CD14-positive monocyte (primary cell): Measurements from ENCODE around the gene CELF2. TPM values are rescaled to one million over a fixed set of nuclear protein-coding genes. Genes with fewer than 3 reads are reported as not detected.

ENCODE experiments used
- DNase-seq, 3 donors: peaks; one replicate each; pipeline ENCODE4 v3.0.0-alpha.2; 2011 to 2022
- H2AFZ ChIP-seq: 2 replicates; pipeline ENCODE4 v1.6.0; 2012; ENCODE audit warnings: mild to moderate bottlenecking, low read depth, low read length, inconsistent platforms; ENCODE audit not compliant: insufficient read depth, poor library complexity, severe bottlenecking
- H3K27ac ChIP-seq, 2 donors: 1 replicate in 1 of 2; 2 replicates in 1 of 2; pipeline ENCODE4 v1.5.1; 2012 to 2013; ENCODE audit warnings: low read length in 2 of 2, control low read depth in 1 of 2, inconsistent platforms in 1 of 2, low read depth in 1 of 2, mild to moderate bottlenecking in 1 of 2
- H3K27me3 ChIP-seq, 2 donors: one replicate each; pipeline versions ENCODE4 v1.6.0 to v1.6.1; 2011 to 2013; ENCODE audit warnings: low read length in 2 of 2; ENCODE audit not compliant: control insufficient read depth in 2 of 2, insufficient read depth in 2 of 2
- H3K36me3 ChIP-seq, 2 donors: replicated peaks in 1 of 2; 1 replicate in 1 of 2; 2 replicates in 1 of 2; pipeline versions ENCODE4 v1.5.1 to v1.6.1; 2012 to 2013; ENCODE audit warnings: low read length in 2 of 2, control low read depth in 1 of 2, inconsistent platforms in 1 of 2, mild to moderate bottlenecking in 1 of 2; ENCODE audit not compliant: insufficient read depth in 2 of 2, control insufficient read depth in 1 of 2
- H3K4me1 ChIP-seq, 2 donors: 1 replicate in 1 of 2; 2 replicates in 1 of 2; pipeline versions ENCODE4 v1.5.1 to v1.6.1; 2012 to 2013; ENCODE audit warnings: low read length in 2 of 2, control low read depth in 1 of 2, inconsistent platforms in 1 of 2, mild to moderate bottlenecking in 1 of 2, moderate library complexity in 1 of 2; ENCODE audit not compliant: insufficient read depth in 2 of 2, control insufficient read depth in 1 of 2
- H3K4me2 ChIP-seq: replicated peaks from 2 replicates; pipeline ENCODE3; 2012; ENCODE audit warnings: low read length, moderate library complexity, mild to moderate bottlenecking; ENCODE audit not compliant: poor library complexity, severe bottlenecking; ENCODE audit errors: extremely low read depth
- H3K4me3 ChIP-seq, 3 experiments: fragments of 200-600 bp in 1 of 3; sonication (generic) in 1 of 3; replicated peaks in 1 of 3; 1 replicate in 2 of 3; 2 replicates in 1 of 3; pipeline ENCODE4 v1.5.1; 2011 to 2013; ENCODE audit warnings: low read length in 3 of 3, mild to moderate bottlenecking in 3 of 3, control low read depth in 2 of 3, low read depth in 2 of 3, inconsistent platforms in 1 of 3, moderate library complexity in 1 of 3
- H3K79me2 ChIP-seq: 2 replicates; pipeline ENCODE4 v1.6.0; 2012; ENCODE audit warnings: mild to moderate bottlenecking, control low read depth, inconsistent platforms, low read length, moderate library complexity; ENCODE audit not compliant: insufficient read depth
- H3K9ac ChIP-seq: 2 replicates; pipeline ENCODE4 v1.6.0; 2017; ENCODE audit warnings: low read length, mild to moderate bottlenecking; ENCODE audit not compliant: insufficient read depth, poor library complexity, severe bottlenecking
- H3K9me3 ChIP-seq, 2 donors: replicated peaks in 1 of 2; 1 replicate in 1 of 2; 2 replicates in 1 of 2; pipeline versions ENCODE4 v1.5.1 to v1.6.1; 2012 to 2013; ENCODE audit warnings: low read length in 2 of 2, control low read depth in 1 of 2; ENCODE audit not compliant: control insufficient read depth in 1 of 2, insufficient read depth in 1 of 2
- H4K20me1 ChIP-seq: 2 replicates; pipeline ENCODE4 v1.6.0; 2012; ENCODE audit warnings: mild to moderate bottlenecking, low read length, control low read depth, moderate library complexity; ENCODE audit not compliant: insufficient read depth
- H3K27ac Mint-ChIP-seq, 7 donors: one replicate each; pipeline ENCODE4 v1.8.0; 2020; ENCODE audit warnings: mild to moderate bottlenecking in 7 of 7, mixed read lengths in 7 of 7, moderate library complexity in 6 of 7, inconsistent platforms in 2 of 7
- H3K27me3 Mint-ChIP-seq, 3 donors: one replicate each; pipeline ENCODE4 v1.8.0; 2021 to 2022; ENCODE audit warnings: low read depth in 3 of 3, mild to moderate bottlenecking in 3 of 3, mixed read lengths in 3 of 3, moderate library complexity in 3 of 3, inconsistent platforms in 1 of 3
- H3K36me3 Mint-ChIP-seq, 2 donors: one replicate each; pipeline ENCODE4 v1.8.0; 2020; ENCODE audit warnings: mixed read lengths in 2 of 2, inconsistent platforms in 1 of 2, mild to moderate bottlenecking in 1 of 2
- H3K4me1 Mint-ChIP-seq: one replicate; pipeline ENCODE4 v1.8.0; 2020; ENCODE audit warnings: mild to moderate bottlenecking, mixed read lengths
- H3K4me3 Mint-ChIP-seq, 2 donors: one replicate each; pipeline ENCODE4 v1.8.0; 2020; ENCODE audit warnings: mild to moderate bottlenecking in 2 of 2, mixed read lengths in 2 of 2, moderate library complexity in 1 of 2
- H3K9me3 Mint-ChIP-seq, 7 donors: one replicate each; pipeline ENCODE4 v1.8.0; 2020 to 2022; ENCODE audit warnings: mixed read lengths in 7 of 7, mild to moderate bottlenecking in 6 of 7, moderate library complexity in 6 of 7, inconsistent platforms in 2 of 7
- CTCF ChIP-seq: fragments of 200-600 bp; IDR thresholded peaks from one replicate; pipeline ENCODE4 v1.8.0; 2022; ENCODE audit warnings: antibody characterized with exemption, mild to moderate bottlenecking
- WGBS: methylation state at CpG from one replicate; pipeline ENCODE4 v1.1.5; 2013; ENCODE audit warnings: missing lambda C conversion rate; ENCODE audit not compliant: insufficient coverage; 5-methylcytosine and 5-hydroxymethylcytosine counted together
- intact Hi-C, 2 donors: fragments of 100-400 bp; cut with micrococcal nuclease; formaldehyde crosslinking; loops; one replicate each; pipeline versions ENCODE4 v1.15.0 to v1.15.1; 2023
- polyA plus RNA-seq, 3 donors: library from polyadenylated mRNA; depleted of rRNA in 1 of 3; unstranded in 2 of 3; stranded (reverse) in 1 of 3; fragments of 300-500 nt in 2 of 3; fragments of >200 nt in 1 of 3; fragmentation: Illumina TruSeq in 2 of 3; gene quantifications; 1 replicate in 2 of 3; 2 replicates in 1 of 3; pipeline ENCODE4 v1.2.3, GENCODE V29; 2012 to 2021

CELF2 gene
- polyA plus RNA-seq, 3 donors: 53.5 to 93.3 (median 80.5) TPM

GRCh38 chr10:11232222-11232961 is 214.7 kb downstream of the CELF2 start:
- H3K27ac ChIP-seq: peak overlapping the region in 1 of 2 donors; percentile 54
- no peak overlapping the region for H3K4me2 ChIP-seq
- no peak overlapping the region for H2AFZ ChIP-seq
- TF ChIP-seq CTCF: no peak
- H3K9me3 Mint-ChIP-seq: no peaks in the 10 kb centered on the region
- no peak overlapping the region for H3K4me3 ChIP-seq
- no peaks in the 10 kb centered on the region for H3K9me3 ChIP-seq
- no peak for DNase-seq
- H3K4me3 Mint-ChIP-seq: no peak overlapping the region
- peaks cover 31% of the 10 kb centered on the region for H3K4me1 Mint-ChIP-seq
- WGBS: 100% methylated on average over 2 of the region's 8 CpGs
- no peak overlapping the region for H3K9ac ChIP-seq
- H3K36me3 Mint-ChIP-seq: peaks cover 63 to 87% of the 10 kb centered on the region in 2 donors
- intact Hi-C loops: no loop called here
- H3K27me3 ChIP-seq: no peaks in the 10 kb centered on the region
- H3K79me2 ChIP-seq: peaks cover 100% of the 10 kb centered on the region
- no peaks in the 10 kb centered on the region for H3K27me3 Mint-ChIP-seq
- H3K4me1 ChIP-seq: peaks cover 5 to 8% of the 10 kb centered on the region in 2 donors
- peak overlapping the region in 5 of 7 donors; percentile 38 to 87 (median 47) for H3K27ac Mint-ChIP-seq
- H4K20me1 ChIP-seq: peaks cover 100% of the 10 kb centered on the region
- peaks cover 39 to 91% of the 10 kb centered on the region in 2 donors for H3K36me3 ChIP-seq

- Mint-ChIP-seq H3K36me3 (peaks cover 53 to 71% of the 10 kb centered on the region in 2 donors), H3K4me1 (peaks cover 29% of the 10 kb centered on the region), H3K27me3 (no peaks in the 10 kb centered on the region), H3K27ac (peak overlapping the region in 3 of 7 donors; percentile 37 to 83 (median 71)), H3K9me3 (no peaks in the 10 kb centered on the region), H3K4me3 (no peak overlapping the region)
- peaks cover 22 to 89% of the 10 kb centered on the region in 2 donors for H3K36me3 ChIP-seq
- no peaks in the 10 kb centered on the region for H3K27me3 ChIP-seq
- no peak overlapping the region for H3K4me3 ChIP-seq
- peaks cover 100% of the 10 kb centered on the region for H4K20me1 ChIP-seq
- H2AFZ ChIP-seq: no peak overlapping the region
- H3K9me3 ChIP-seq: no peaks in the 10 kb centered on the region
- H3K4me1 ChIP-seq: no peaks in the 10 kb centered on the region
- H3K9ac ChIP-seq: no peak overlapping the region
- no peak for DNase-seq
- peaks cover 100% of the 10 kb centered on the region for H3K79me2 ChIP-seq
- no peak overlapping the region for H3K4me2 ChIP-seq
- WGBS: 95% methylated on average over 2 of the region's 6 CpGs
- no peak overlapping the region for H3K27ac ChIP-seq
- TF ChIP-seq CTCF: no peak
- intact Hi-C loops: no loop called here
Observed at GRCh38 chr10:11234857-11235531, 217.3 kb downstream of the CELF2 start.
